Measurements from ENCODE around the gene CCDC6.

DNA sequence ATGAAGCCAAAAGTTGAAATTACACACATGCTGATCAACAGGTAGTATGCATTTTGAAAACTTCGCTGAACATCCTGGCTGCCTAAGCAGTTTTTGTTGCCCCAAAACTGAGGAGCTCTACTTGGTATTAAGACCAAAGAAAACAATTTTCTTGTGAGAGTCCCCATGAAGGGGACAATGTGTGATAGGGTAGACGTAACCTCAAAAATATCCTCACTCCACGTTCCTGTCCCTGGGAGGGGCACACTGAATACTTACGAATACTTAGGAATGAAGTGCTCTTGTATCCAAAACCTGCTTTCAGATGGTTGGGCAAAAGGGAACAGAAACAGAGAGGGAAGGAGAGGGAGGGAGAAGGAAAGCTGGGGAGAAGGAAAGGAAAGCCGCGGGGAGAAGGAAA lies 24.7 kb downstream of the CCDC6 start:
- TF ChIP-seq, protein P1, sequence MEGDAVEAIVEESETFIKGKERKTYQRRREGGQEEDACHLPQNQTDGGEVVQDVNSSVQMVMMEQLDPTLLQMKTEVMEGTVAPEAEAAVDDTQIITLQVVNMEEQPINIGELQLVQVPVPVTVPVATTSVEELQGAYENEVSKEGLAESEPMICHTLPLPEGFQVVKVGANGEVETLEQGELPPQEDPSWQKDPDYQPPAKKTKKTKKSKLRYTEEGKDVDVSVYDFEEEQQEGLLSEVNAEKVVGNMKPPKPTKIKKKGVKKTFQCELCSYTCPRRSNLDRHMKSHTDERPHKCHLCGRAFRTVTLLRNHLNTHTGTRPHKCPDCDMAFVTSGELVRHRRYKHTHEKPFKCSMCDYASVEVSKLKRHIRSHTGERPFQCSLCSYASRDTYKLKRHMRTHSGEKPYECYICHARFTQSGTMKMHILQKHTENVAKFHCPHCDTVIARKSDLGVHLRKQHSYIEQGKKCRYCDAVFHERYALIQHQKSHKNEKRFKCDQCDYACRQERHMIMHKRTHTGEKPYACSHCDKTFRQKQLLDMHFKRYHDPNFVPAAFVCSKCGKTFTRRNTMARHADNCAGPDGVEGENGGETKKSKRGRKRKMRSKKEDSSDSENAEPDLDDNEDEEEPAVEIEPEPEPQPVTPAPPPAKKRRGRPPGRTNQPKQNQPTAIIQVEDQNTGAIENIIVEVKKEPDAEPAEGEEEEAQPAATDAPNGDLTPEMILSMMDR (IDR thresholded peaks at IDR 0.05): no peak
- TF ChIP-seq POLR2AphosphoS5 (IDR thresholded peaks at IDR 0.05) (no peak), POLR2A (IDR thresholded peaks at IDR 0.05) (no peak)

Data from suprapubic skin (tissue), 4 donors.